Liver (tissue), 9 donors: ENCODE measurements around the gene ATP11A. TPM values are rescaled to one million over a fixed set of nuclear protein-coding genes. Genes with fewer than 3 reads are reported as not detected.

ENCODE experiments used
- DNase-seq: peaks from one replicate; pipeline ENCODE4 v3.0.0-alpha.2; 2017; ENCODE audit warnings: low spot score
- H3K27ac ChIP-seq, 2 donors: one replicate each; pipeline ENCODE4 v1.7.0; 2013; ENCODE audit warnings: inconsistent platforms in 2 of 2, low read length in 2 of 2, control low read depth in 1 of 2, low read depth in 1 of 2, mild to moderate bottlenecking in 1 of 2
- H3K27me3 ChIP-seq, 4 donors: one replicate each; pipeline versions ENCODE4 v1.6.1 to v1.7.0; 2013; ENCODE audit warnings: low read length in 3 of 4, inconsistent platforms in 1 of 4, mild to moderate bottlenecking in 1 of 4, moderate library complexity in 1 of 4; ENCODE audit not compliant: control insufficient read depth in 4 of 4, insufficient read depth in 4 of 4
- H3K36me3 ChIP-seq, 4 donors: one replicate each; pipeline versions ENCODE4 v1.6.1 to v1.7.0; 2013; ENCODE audit warnings: low read length in 3 of 4, mild to moderate bottlenecking in 3 of 4, low read depth in 1 of 4, moderate library complexity in 1 of 4; ENCODE audit not compliant: control insufficient read depth in 4 of 4, insufficient read depth in 3 of 4
- H3K4me1 ChIP-seq, 4 donors: one replicate each; pipeline versions ENCODE4 v1.6.1 to v1.7.0; 2013; ENCODE audit warnings: low read length in 3 of 4, mild to moderate bottlenecking in 3 of 4, moderate library complexity in 1 of 4; ENCODE audit not compliant: control insufficient read depth in 4 of 4, insufficient read depth in 4 of 4
- H3K4me3 ChIP-seq, 3 donors: one replicate each; pipeline versions ENCODE4 v1.6.1 to v1.7.0; 2013; ENCODE audit warnings: low read length in 3 of 3, control low read depth in 1 of 3, low read depth in 1 of 3, mild to moderate bottlenecking in 1 of 3
- H3K9ac ChIP-seq, 2 donors: one replicate each; pipeline ENCODE4 v1.7.0; 2013; ENCODE audit warnings: low read length in 2 of 2, mild to moderate bottlenecking in 2 of 2, moderate library complexity in 2 of 2, control low read depth in 1 of 2, low read depth in 1 of 2
- H3K9me3 ChIP-seq, 4 donors: one replicate each; pipeline versions ENCODE4 v1.6.1 to v1.7.0; 2013; ENCODE audit warnings: low read length in 3 of 4; ENCODE audit not compliant: control insufficient read depth in 4 of 4
- CTCF ChIP-seq: fragments of 150-350 bp; IDR thresholded peaks from 2 replicates; pipeline ENCODE4 v1.5.1; 2017; ENCODE audit warnings: improper control_type of control experiment, low read depth, low read length; ENCODE audit not compliant: missing input control
- FOXA1 ChIP-seq: IDR thresholded peaks from 2 replicates; pipeline ENCODE4 v1.6.1; 2016; ENCODE audit warnings: antibody characterized with exemption
- FOXA2 ChIP-seq: IDR thresholded peaks from 2 replicates; pipeline ENCODE4 v1.6.1; 2016; ENCODE audit warnings: antibody characterized with exemption
- GABPA ChIP-seq, 2 donors: IDR thresholded peaks in 1 of 2; conservative IDR thresholded peaks in 1 of 2; 2 replicates each; pipeline ENCODE4 v1.6.1; 2016; ENCODE audit warnings: antibody characterized with exemption in 2 of 2, mild to moderate bottlenecking in 1 of 2, moderate library complexity in 1 of 2
- JUND ChIP-seq, 2 donors: IDR thresholded peaks; 2 replicates each; pipeline ENCODE4 v1.6.1; 2016; ENCODE audit warnings: antibody characterized with exemption in 2 of 2
- MAX ChIP-seq: IDR thresholded peaks from 2 replicates; pipeline ENCODE4 v1.6.1; 2016; ENCODE audit warnings: antibody characterized with exemption
- RAD21 ChIP-seq, 2 donors: IDR thresholded peaks; 2 replicates each; pipeline ENCODE4 v1.6.1; 2016; ENCODE audit warnings: antibody characterized with exemption in 2 of 2, mild to moderate bottlenecking in 2 of 2
- REST ChIP-seq: IDR thresholded peaks from 2 replicates; pipeline ENCODE4 v1.6.1; 2016; ENCODE audit warnings: antibody characterized with exemption, mild to moderate bottlenecking
- YY1 ChIP-seq: IDR thresholded peaks from 2 replicates; pipeline ENCODE4 v1.6.1; 2016; ENCODE audit warnings: antibody characterized with exemption, mild to moderate bottlenecking
- WGBS: extraction: QIAGEN DNeasy Blood & Tissue Kit; methylation state at CpG from one replicate; pipeline ENCODE4 v1.1.7; 2013; 5-methylcytosine and 5-hydroxymethylcytosine counted together
- polyA plus RNA-seq, 2 donors: library from polyadenylated mRNA; stranded (reverse) in 1 of 2; unstranded in 1 of 2; fragments of 200-250 nt in 1 of 2; fragments of >200 nt in 1 of 2; fragmentation: Nextera tagmentation in 1 of 2; extraction: Ambion mirVana in 1 of 2; gene quantifications; one replicate each; pipeline versions ENCODE4 v1.2.1 to v1.2.3, GENCODE V29; 2013 to 2015
- total RNA-seq, 2 donors: library from RNA; depleted of rRNA; stranded (reverse); fragments of >200 nt; gene quantifications; one replicate each; pipeline ENCODE4 v1.2.3, GENCODE V29; 2014
- TF ChIP-seq, protein P1 (sequence below): IDR thresholded peaks from 2 replicates; pipeline ENCODE4 v1.6.1; 2016; ENCODE audit warnings: antibody characterized with exemption
- TF ChIP-seq, protein P2 (sequence below): IDR thresholded peaks from 2 replicates; pipeline ENCODE4 v1.6.1; 2016; ENCODE audit warnings: antibody characterized with exemption
- donor health status: healthy.
- donor health status: healthy.
- donor health status: healthy.
- donor health status: healthy.
- donor health status: healthy.

Gene ATP11A
- total and polyA plus RNA-seq, 4 donors = 8.7 to 27.9 (median 13.8) TPM

GRCh38 chr13:112779856-112780604 lies 90.2 kb downstream of the ATP11A start:
- 90% methylated on average over 23 of the region's 23 CpGs for WGBS
- no peak overlapping the region for H3K27ac ChIP-seq
- no peak for DNase-seq
- H3K27me3 ChIP-seq = no peaks in the 10 kb centered on the region
- TF ChIP-seq YY1 (no peak), CTCF (no peak)
- no peaks in the 10 kb centered on the region for H3K9me3 ChIP-seq
- peaks cover 0 to 2% (median 0%) of the 10 kb centered on the region in 4 donors for H3K4me1 ChIP-seq
- H3K4me3 ChIP-seq = no peak overlapping the region
- no peak overlapping the region for H3K9ac ChIP-seq
- no peaks in the 10 kb centered on the region for H3K36me3 ChIP-seq

DNA sequence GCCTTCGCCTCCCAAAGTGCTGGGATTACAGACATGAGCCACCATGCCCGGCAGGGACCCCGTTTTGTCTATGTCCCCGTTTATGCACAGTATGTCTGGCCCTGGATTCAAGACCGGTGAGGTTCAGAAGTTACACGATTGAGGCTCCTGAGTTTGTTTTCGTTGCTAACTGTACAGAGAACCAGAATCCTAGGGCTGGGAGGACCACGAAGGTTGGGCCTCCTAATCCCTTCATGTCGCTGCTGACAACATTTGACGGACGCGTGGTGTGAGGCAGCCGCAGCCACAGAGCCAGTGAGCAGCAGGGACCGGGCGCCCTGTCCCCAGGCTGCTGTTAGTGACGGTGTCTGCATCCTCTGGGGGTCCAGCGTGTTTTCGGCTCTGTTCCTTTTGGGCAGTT lies 91.4 kb downstream of the ATP11A start:
- H3K9ac ChIP-seq = no peak overlapping the region
- 97% methylated on average over 18 of the region's 18 CpGs for WGBS
- no peak overlapping the region for H3K27ac ChIP-seq
- H3K4me1 ChIP-seq = peaks cover 0 to 2% (median 0%) of the 10 kb centered on the region in 4 donors
- DNase-seq = no peak
- peaks cover 0 to 6% (median 2%) of the 10 kb centered on the region in 4 donors for H3K36me3 ChIP-seq
- no peaks in the 10 kb centered on the region for H3K9me3 ChIP-seq
- H3K27me3 ChIP-seq = no peaks in the 10 kb centered on the region
- TF ChIP-seq JUND (IDR thresholded peaks at IDR 0.05) = no peak
- TF ChIP-seq, protein P1, sequence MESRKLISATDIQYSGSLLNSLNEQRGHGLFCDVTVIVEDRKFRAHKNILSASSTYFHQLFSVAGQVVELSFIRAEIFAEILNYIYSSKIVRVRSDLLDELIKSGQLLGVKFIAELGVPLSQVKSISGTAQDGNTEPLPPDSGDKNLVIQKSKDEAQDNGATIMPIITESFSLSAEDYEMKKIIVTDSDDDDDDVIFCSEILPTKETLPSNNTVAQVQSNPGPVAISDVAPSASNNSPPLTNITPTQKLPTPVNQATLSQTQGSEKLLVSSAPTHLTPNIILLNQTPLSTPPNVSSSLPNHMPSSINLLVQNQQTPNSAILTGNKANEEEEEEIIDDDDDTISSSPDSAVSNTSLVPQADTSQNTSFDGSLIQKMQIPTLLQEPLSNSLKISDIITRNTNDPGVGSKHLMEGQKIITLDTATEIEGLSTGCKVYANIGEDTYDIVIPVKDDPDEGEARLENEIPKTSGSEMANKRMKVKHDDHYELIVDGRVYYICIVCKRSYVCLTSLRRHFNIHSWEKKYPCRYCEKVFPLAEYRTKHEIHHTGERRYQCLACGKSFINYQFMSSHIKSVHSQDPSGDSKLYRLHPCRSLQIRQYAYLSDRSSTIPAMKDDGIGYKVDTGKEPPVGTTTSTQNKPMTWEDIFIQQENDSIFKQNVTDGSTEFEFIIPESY = no peak
- no peak for TF ChIP-seq MAX
- TF ChIP-seq RAD21 (IDR thresholded peaks at IDR 0.05) = no peak
- TF ChIP-seq FOXA1 = no peak
- TF ChIP-seq, protein P2, sequence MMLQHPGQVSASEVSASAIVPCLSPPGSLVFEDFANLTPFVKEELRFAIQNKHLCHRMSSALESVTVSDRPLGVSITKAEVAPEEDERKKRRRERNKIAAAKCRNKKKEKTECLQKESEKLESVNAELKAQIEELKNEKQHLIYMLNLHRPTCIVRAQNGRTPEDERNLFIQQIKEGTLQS = no peak
- no peak for TF ChIP-seq REST
- TF ChIP-seq GABPA (IDR thresholded peaks at IDR 0.05 in 1 of 2, conservative IDR thresholded peaks at IDR 0.05 in 1 of 2) = no peak
- TF ChIP-seq FOXA2 = no peak
- no peak for TF ChIP-seq YY1
- H3K4me3 ChIP-seq = no peak overlapping the region
